Thyroid gland (tissue), 4 donors: Measurements from ENCODE around the gene CNTLN.

Source experiments
- POLR2A ChIP-seq, 2 donors: fragments of 450-650 bp; IDR thresholded peaks; one replicate each; pipeline ENCODE4 v1.6.1; 2017; ENCODE audit warnings: antibody characterized with exemption in 2 of 2, mild to moderate bottlenecking in 2 of 2, moderate library complexity in 1 of 2
- TF ChIP-seq, protein P1 (sequence below), 6 experiments: fragments of 200-600 bp in 3 of 6; fragments of 450-650 bp in 3 of 6; sonication (generic) in 3 of 6; IDR thresholded peaks; one replicate each; pipeline ENCODE4 v1.5.1; 2016 to 2019; ENCODE audit warnings: antibody characterized with exemption in 6 of 6, mild to moderate bottlenecking in 2 of 6, inconsistent platforms in 1 of 6, moderate library complexity in 1 of 6

GRCh38 chr9:17480966-17481365 lies 346.1 kb downstream of the CNTLN start:
- TF ChIP-seq, protein P1, sequence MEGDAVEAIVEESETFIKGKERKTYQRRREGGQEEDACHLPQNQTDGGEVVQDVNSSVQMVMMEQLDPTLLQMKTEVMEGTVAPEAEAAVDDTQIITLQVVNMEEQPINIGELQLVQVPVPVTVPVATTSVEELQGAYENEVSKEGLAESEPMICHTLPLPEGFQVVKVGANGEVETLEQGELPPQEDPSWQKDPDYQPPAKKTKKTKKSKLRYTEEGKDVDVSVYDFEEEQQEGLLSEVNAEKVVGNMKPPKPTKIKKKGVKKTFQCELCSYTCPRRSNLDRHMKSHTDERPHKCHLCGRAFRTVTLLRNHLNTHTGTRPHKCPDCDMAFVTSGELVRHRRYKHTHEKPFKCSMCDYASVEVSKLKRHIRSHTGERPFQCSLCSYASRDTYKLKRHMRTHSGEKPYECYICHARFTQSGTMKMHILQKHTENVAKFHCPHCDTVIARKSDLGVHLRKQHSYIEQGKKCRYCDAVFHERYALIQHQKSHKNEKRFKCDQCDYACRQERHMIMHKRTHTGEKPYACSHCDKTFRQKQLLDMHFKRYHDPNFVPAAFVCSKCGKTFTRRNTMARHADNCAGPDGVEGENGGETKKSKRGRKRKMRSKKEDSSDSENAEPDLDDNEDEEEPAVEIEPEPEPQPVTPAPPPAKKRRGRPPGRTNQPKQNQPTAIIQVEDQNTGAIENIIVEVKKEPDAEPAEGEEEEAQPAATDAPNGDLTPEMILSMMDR (IDR thresholded peaks at IDR 0.05), result no peak
- no peak for TF ChIP-seq POLR2A (IDR thresholded peaks at IDR 0.05)
